Type B pancreatic cell (in vitro differentiated cells): ENCODE measurements around the gene SPX. TPM values are rescaled to one million over a fixed set of nuclear protein-coding genes. Genes with fewer than 3 reads are reported as not detected.

Experiments
- DNase-seq: peaks from one replicate; pipeline ENCODE4 v3.0.0; 2021; ENCODE audit warnings: mixed read lengths; ENCODE audit not compliant: unreplicated experiment; ENCODE audit errors: extremely low spot score
- H3K27ac Mint-ChIP-seq: 2 replicates; pipeline ENCODE4 v1.8.0; 2021; ENCODE audit warnings: mild to moderate bottlenecking, mixed read lengths
- H3K27me3 Mint-ChIP-seq: 2 replicates; pipeline ENCODE4 v1.8.0; 2021; ENCODE audit warnings: mixed read lengths
- H3K36me3 Mint-ChIP-seq: 2 replicates; pipeline ENCODE4 v1.8.0; 2021; ENCODE audit warnings: mixed read lengths
- H3K4me1 Mint-ChIP-seq: one replicate; pipeline ENCODE4 v1.8.0; 2021; ENCODE audit warnings: mixed read lengths; ENCODE audit not compliant: unreplicated experiment
- H3K4me3 Mint-ChIP-seq: 2 replicates; pipeline ENCODE4 v1.8.0; 2021; ENCODE audit warnings: mild to moderate bottlenecking, mixed read lengths
- H3K9me3 Mint-ChIP-seq: 2 replicates; pipeline ENCODE4 v1.8.0; 2021; ENCODE audit warnings: mixed read lengths
- CTCF ChIP-seq: fragments of 200-600 bp; sonication (generic); conservative IDR thresholded peaks from 2 replicates; pipeline ENCODE4 v1.5.0; 2021; ENCODE audit warnings: antibody characterized with exemption, mild to moderate bottlenecking
- total RNA-seq: library from RNA; stranded (reverse); gene quantifications from 2 replicates; pipeline ENCODE4 v1.2.1, GENCODE V29; 2021; ENCODE audit warnings: low replicate concordance

The SPX gene
- total RNA-seq, 1 donor from 2014 or later, result 0.87 TPM

GRCh38 chr12:21577516-21577915, 51.4 kb downstream of the SPX start:
- H3K27me3 Mint-ChIP-seq, result peaks cover 15% of the 10 kb centered on the region
- DNase-seq, result no peak
- no peak for TF ChIP-seq CTCF
- H3K4me3 Mint-ChIP-seq, result no peak overlapping the region
- H3K36me3 Mint-ChIP-seq, result no peaks in the 10 kb centered on the region
- H3K27ac Mint-ChIP-seq, result no peak overlapping the region
- H3K4me1 Mint-ChIP-seq, result no peaks in the 10 kb centered on the region
- no peaks in the 10 kb centered on the region for H3K9me3 Mint-ChIP-seq

- H3K4me3 Mint-ChIP-seq, result no peak overlapping the region
- H3K36me3 Mint-ChIP-seq, result no peaks in the 10 kb centered on the region
- peaks cover 12% of the 10 kb centered on the region for H3K27me3 Mint-ChIP-seq
- no peak for TF ChIP-seq CTCF
- no peak overlapping the region for H3K27ac Mint-ChIP-seq
- no peaks in the 10 kb centered on the region for H3K9me3 Mint-ChIP-seq
- no peak for DNase-seq
- H3K4me1 Mint-ChIP-seq, result no peaks in the 10 kb centered on the region
These were observed 54.8 kb downstream of the SPX start for GRCh38 chr12:21580748-21581516.

Other genes with a start within 250 kb of the SPX start
- 0.82 and 10.7 TPM in 2 replicates for gene SLCO1A2, start 191.4 kb upstream of the SPX start, total RNA-seq
- gene IAPP, start 153.4 kb upstream of the SPX start, total RNA-seq, result 10.0 and 10.4 TPM in 2 replicates
- 10.9 and 34.1 TPM in 2 replicates for gene PYROXD1, start 88.6 kb upstream of the SPX start, total RNA-seq
- gene RECQL, start 24.7 kb upstream of the SPX start, total RNA-seq, result 25.6 and 36.1 TPM in 2 replicates
- 36.3 and 65.9 TPM in 2 replicates for gene GOLT1B, start 24.5 kb upstream of the SPX start, total RNA-seq
- gene GYS2, start 78.6 kb downstream of the SPX start, total RNA-seq, result 0.26 TPM in 1 of 2 replicates, not detected in the other
- 798 and 848 TPM in 2 replicates for gene LDHB, start 131.5 kb downstream of the SPX start, total RNA-seq
- 2.4 and 7.8 TPM in 2 replicates for gene KCNJ8, start 248.4 kb downstream of the SPX start, total RNA-seq